Measurements from ENCODE around the gene CTSZ.
"Not testable (repeated sequence)": the region's sequence is repeated elsewhere in the genome, so short reads cannot be mapped to it uniquely, and the experiment has no call there.

Gene CTSZ

DNA sequence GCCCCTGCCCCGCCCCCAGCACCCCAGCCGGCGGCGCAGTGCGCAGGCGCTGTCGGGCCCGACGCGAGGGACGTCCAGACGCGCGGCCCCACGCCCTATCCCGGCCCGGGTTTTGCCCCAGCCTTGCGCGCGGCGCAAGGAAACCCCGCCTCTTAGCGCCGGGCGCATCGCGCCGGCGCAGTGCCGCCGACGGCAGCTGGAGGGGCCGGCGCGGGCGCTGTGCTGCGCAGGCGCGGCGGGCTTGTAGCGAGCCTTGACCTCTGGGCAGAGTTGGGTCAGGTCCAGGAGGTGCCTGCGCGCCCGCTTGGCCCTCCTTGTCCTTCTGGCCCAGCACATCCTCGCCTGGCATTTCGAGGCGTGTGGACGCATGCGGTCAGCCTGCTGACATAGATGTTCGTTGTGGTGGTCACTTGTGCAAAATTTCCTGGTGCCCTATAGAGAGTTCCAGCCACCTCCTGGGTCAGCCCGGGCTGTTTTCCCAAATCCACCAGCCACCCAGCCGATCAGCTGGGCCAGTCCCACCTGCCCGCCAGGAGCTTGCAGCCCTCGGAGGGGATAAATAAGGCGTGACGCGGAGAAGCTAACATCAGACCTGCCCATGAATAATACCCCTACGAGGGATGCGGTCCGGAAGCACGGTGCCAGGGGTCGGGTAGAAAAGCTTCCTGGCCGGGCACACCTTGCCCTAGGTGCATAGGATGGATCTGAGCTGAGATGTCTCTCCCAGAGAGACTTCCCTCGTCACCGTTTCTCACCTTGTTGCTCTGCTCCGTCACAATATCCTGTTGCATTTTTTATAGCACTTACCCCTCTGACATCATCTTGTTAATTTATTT lies 36.0 kb upstream of the CTSZ start:
- TF ChIP-seq, protein P1, sequence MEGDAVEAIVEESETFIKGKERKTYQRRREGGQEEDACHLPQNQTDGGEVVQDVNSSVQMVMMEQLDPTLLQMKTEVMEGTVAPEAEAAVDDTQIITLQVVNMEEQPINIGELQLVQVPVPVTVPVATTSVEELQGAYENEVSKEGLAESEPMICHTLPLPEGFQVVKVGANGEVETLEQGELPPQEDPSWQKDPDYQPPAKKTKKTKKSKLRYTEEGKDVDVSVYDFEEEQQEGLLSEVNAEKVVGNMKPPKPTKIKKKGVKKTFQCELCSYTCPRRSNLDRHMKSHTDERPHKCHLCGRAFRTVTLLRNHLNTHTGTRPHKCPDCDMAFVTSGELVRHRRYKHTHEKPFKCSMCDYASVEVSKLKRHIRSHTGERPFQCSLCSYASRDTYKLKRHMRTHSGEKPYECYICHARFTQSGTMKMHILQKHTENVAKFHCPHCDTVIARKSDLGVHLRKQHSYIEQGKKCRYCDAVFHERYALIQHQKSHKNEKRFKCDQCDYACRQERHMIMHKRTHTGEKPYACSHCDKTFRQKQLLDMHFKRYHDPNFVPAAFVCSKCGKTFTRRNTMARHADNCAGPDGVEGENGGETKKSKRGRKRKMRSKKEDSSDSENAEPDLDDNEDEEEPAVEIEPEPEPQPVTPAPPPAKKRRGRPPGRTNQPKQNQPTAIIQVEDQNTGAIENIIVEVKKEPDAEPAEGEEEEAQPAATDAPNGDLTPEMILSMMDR (IDR thresholded peaks at IDR 0.05; ENCODE audit: insufficient read depth, low read length, poor library complexity, severe bottlenecking): no peak
- Histone ChIP-seq H3K36me3 (ENCODE audit: control insufficient read depth, insufficient read depth, low read length) (no peaks in the 10 kb centered on the region; the same call in 1 of the 2 replicates), H3K27me3 (replicated peaks; ENCODE audit: control insufficient read depth, insufficient read depth, low read length) (no peaks in the 10 kb centered on the region), H3K4me3 (replicated peaks; ENCODE audit: low read depth, low read length) (peak overlapping the region; percentile 87)
- peak; percentile 96 for DNase-seq (ENCODE audit: extremely low read depth, insufficient read length)

DNA sequence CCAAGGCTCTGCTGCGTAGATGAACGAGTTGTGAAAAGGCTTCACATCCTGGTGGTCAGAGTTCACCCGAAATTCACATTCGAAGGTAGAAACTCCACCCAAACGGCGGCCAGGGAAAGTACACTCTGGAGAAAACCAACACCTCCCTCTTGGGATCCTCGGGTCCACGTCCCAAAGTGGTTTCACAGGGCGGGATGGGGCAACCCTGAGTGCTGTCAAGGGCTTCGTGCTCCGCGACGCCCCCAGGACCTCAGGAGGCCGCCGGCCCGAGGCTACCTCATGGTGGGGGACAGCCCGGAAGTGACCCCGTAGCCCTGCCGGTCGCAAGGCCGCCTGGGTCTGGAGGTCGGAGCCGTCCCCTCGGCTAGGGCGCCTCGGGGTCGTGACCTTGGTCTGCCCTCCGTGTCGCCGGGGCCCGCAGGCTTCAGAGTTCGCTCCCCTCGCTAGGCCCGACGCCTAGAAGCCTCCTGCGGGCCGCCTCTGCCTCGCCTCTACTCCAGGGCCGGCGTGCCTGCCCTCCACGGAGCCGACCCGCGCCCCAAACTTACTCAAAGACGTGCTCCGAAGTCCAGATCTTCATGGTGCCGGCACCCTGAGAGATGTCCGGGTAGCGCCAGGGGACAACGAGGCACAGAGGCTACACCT lies 35.2 kb upstream of the CTSZ start, which contains the start of gene PRELID3B:
PRELID3B (minus strand) TSS at position 636 of the 645 bp plus-strand sequence; CDS start at position 580, 56 bp downstream.
- TF ChIP-seq, protein P1 (IDR thresholded peaks at IDR 0.05; ENCODE audit: insufficient read depth, low read length, poor library complexity, severe bottlenecking): no peak
- no peak for DNase-seq (ENCODE audit: extremely low read depth, insufficient read length)
- H3K36me3 ChIP-seq (ENCODE audit: control insufficient read depth, insufficient read depth, low read length): peaks cover 2% of the 10 kb centered on the region
- no peaks in the 10 kb centered on the region for H3K27me3 ChIP-seq (replicated peaks; ENCODE audit: control insufficient read depth, insufficient read depth, low read length)
- peak within 1 kb of the TSS; percentile 87 for H3K4me3 ChIP-seq (replicated peaks; ENCODE audit: low read depth, low read length)

DNA sequence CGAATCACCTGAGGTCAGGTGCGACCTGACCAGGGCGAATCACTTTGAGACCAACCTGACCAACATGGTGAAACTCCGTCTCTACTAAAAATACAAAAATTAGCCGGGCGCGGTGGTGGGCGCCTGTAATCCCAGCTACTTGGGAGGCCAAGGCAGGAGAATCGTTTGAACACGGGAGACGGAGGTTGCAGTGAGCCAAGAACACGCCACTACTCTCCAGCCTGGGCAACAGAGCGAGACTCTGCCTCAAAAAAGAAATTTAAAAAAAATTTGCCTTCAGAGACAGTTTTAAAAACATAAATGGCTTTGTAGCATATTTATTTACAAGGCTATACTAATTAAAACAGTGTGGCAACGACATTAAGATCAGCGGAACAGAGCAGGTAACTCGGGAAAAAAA lies 34.4 kb upstream of the CTSZ start:
- not testable (repeated sequence) for H3K36me3 ChIP-seq (ENCODE audit: control insufficient read depth, insufficient read depth, low read length); H3K27me3 ChIP-seq (replicated peaks; ENCODE audit: control insufficient read depth, insufficient read depth, low read length); DNase-seq (ENCODE audit: extremely low read depth, insufficient read length)
- peak overlapping the region; percentile 87 for H3K4me3 ChIP-seq (replicated peaks; ENCODE audit: low read depth, low read length)

DNA sequence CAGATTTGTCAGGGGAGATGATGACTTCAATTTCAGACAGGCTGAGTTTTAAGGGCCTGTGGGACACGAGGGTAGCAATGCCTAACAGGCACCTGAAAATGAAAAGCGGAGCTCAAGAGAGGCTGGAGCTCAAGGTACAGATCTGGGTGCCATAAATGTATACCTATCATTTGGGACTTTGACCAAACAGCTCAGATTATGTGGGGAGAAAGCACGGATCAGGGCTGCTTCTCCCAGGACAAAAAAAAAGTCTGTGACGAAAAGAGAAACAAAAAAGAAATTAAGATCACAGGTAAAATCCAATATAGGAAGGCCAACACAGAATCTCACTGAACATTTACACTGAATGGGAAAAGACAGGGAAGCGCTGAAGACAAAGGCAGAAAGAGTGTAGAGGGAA lies 33.6 kb upstream of the CTSZ start:
- no peaks in the 10 kb centered on the region for H3K27me3 ChIP-seq (replicated peaks; ENCODE audit: control insufficient read depth, insufficient read depth, low read length)
- peaks cover 9% of the 10 kb centered on the region for H3K36me3 ChIP-seq (ENCODE audit: control insufficient read depth, insufficient read depth, low read length)
- peak overlapping the region; percentile 87 for H3K4me3 ChIP-seq (replicated peaks; ENCODE audit: low read depth, low read length)
- TF ChIP-seq, protein P1 (IDR thresholded peaks at IDR 0.05; ENCODE audit: insufficient read depth, low read length, poor library complexity, severe bottlenecking): no peak
- DNase-seq (ENCODE audit: extremely low read depth, insufficient read length): no peak

DNA sequence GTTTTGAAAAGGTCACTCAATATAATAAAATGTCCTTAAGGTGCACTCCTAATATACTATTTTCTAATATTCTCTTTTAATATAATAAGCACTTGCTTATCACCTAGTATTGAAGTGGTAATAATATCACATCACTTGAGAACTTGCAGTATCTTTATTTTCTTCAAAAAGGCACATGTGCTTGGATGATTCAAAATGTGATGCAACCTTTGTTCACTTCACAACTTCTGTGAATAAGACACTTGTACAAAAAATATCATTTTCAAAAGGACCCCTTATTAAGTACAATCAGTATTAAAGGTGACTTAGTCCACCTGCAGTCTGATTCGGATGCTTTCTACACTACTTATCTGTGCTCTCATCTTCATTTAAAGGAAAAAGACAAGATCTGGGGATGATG lies 32.2 kb upstream of the CTSZ start:
- TF ChIP-seq, protein P1 (IDR thresholded peaks at IDR 0.05; ENCODE audit: insufficient read depth, low read length, poor library complexity, severe bottlenecking): no peak
- H3K27me3 ChIP-seq (replicated peaks; ENCODE audit: control insufficient read depth, insufficient read depth, low read length): no peaks in the 10 kb centered on the region
- DNase-seq (ENCODE audit: extremely low read depth, insufficient read length): no peak
- no peak overlapping the region for H3K4me3 ChIP-seq (replicated peaks; ENCODE audit: low read depth, low read length)
- peaks cover 14% of the 10 kb centered on the region for H3K36me3 ChIP-seq (ENCODE audit: control insufficient read depth, insufficient read depth, low read length)

DNA sequence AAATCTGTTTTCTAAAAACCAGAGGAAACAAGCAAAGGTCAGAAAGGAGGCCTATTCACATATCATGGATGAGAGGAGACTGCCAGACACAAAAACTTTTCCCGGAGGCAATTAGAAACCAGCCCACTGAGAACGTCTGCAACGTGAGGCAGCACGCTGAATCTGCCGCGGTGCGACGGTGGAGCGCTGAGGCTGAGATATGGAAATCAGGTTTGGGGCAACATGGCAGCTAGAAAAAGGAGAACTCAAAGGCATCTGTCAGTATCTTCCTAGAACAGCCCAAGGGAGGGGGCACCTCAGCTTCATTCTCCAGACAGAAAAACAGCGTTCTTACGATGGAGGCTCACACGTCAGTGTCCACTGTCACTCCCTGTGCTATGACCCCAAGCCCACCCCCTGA lies 30.3 kb upstream of the CTSZ start:
- TF ChIP-seq, protein P1 (IDR thresholded peaks at IDR 0.05; ENCODE audit: insufficient read depth, low read length, poor library complexity, severe bottlenecking): no peak
- Histone ChIP-seq H3K36me3 (ENCODE audit: control insufficient read depth, insufficient read depth, low read length) (peaks cover 14% of the 10 kb centered on the region), H3K4me3 (replicated peaks; ENCODE audit: low read depth, low read length) (no peak overlapping the region), H3K27me3 (replicated peaks; ENCODE audit: control insufficient read depth, insufficient read depth, low read length) (no peaks in the 10 kb centered on the region)
- DNase-seq (ENCODE audit: extremely low read depth, insufficient read length): no peak

Measured in GM06990 (cell line).